NCI-H2171 (cell line): ENCODE measurements around the gene BZW2.

ENCODE experiments used
- DNase-seq: peaks from one replicate; lab custom pipeline; 2025; lab: John Stamatoyannopoulos, UW

BZW2 gene

DNA sequence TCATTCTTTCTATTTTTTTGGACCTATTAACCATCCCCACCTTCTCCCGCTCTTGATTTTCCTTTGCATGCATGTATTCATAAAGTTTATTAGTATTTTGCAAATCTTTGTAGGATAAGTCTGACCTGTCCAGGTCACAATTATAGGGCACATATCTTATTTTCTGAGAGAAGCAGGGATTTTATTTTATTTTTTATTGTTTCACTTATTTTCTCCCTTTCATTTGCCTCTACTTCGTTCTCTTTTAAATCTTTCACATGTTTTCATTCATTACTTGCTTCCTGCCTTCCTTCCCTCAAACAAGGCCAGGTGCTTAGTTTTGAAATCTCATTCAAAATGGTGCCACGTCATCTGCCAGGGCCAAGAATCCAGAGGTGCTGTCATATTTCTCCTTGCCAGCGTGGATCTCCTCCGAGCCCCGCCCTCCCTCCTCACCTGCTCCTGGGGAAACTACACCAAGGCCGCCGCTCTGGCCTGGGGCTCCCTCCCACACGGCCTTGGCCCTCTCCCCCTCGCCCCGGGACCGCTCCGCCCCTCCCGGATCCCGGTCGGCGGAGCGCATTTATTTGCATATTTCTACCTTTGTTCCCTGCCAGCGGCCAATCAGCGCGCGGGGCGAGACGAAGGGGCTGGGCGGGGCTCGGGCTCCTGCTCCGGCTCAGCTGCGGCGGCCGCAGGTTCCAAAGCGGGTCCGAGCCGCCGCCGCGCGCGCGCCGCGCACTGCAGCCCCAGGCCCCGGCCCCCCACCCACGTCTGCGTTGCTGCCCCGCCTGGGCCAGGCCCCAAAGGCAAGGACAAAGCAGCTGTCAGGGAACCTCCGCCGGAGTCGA lies 107.3 kb downstream of the BZW2 start, which contains the start of gene TSPAN13:
TSPAN13 (plus strand) TSS at position 654 of the 830 bp plus-strand sequence. CDS start 213 bp downstream, outside the sequence.
- DNase-seq = peak; percentile 94

DNA sequence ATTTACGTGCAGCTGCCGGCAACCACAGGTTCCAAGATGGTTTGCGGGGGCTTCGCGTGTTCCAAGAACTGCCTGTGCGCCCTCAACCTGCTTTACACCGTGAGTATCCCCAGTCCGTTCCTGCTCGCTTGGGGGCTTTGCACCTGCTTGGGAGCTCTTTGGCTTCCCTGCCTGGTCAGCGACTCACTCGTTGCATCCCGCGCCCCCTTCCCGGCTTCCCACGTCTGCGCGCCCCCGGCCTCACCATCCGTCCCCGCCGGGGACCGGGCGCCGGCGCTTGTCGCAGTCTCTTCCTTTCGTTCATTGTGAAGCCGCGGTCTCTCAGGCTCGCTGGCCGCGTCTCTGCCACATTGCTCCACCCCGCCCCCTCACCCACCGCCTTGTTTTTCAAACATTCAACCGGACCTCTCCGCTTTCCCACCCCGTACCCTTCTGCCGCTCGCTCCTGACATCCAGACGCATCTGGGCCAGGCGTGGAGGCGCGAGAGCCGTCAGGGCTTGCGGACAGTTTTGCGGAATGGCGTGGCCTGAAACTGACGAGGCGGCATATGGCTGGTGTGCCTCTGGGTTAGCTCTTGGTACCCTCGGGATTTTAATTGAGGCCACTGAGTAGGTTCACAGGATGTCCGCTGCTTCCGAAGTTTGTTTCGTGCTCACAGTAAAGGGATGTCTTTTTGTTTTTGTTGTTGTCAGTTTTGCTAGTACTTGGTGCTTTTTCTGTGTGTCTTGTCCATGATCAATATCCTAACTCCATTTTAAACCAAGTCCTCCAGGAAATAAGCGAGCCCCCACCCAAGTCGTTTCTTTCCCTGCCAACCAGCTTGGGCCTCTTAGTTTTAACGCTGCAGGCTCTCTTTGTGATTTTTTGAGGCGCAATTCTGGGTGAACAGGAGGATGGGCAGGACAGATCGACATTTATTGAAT lies 108.2 kb downstream of the BZW2 start:
- DNase-seq = peak; percentile 48

DNA sequence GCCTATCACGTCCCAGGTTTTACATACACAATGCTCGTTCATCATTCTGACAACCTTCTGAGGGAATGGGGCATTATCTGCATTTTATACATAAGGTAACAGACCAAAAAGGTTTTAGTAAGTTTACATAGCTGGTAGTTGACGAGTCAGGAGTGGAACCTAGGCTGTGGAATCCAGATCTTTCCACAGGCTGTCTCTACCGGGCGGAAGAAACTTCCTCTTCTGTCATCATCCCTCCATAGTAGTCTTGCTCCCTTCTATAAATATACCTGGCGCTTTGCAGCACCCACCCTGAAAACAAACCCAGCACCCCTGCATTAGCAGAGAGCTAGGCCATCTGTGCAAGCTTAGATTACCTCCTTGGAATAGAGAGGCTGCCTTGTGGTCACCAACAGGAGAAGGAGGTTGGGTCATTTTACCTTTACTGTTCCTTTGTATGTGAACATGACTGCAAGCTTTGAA lies 108.9 kb downstream of the BZW2 start:
- peak; percentile 30 for DNase-seq

DNA sequence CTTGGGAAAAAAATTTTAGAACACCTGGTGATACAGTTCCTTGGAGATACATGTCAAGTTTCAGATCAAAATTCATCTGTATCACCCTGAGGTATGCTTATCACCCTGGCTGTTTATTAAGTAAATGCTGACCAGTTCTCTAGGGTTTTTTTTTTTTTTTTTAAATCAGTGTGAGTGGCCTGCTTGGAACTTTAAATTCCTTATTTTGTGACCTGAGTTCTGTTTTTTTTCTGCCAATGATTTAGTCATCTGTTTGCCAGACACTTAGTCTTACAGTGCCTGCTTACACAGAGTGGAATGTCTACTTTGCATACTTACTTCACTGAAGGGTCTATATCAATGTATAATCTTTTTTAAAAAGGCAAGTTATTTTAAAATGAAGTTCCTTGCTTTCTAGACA lies 109.4 kb downstream of the BZW2 start:
- DNase-seq = no peak
